Suppressor macrophage treated with lipopolysaccharide for 4 hours (primary cell): ENCODE data around the gene ORM1.

Experiments
- DNase-seq: peaks from one replicate; pipeline ENCODE4 v3.0.0-alpha.2; 2020

Gene ORM1

GRCh38 chr9:114367772-114368569, 45.1 kb downstream of the ORM1 start:
- no peak for DNase-seq

- no peak for DNase-seq
These were observed 46.6 kb downstream of the ORM1 start for GRCh38 chr9:114369216-114370130.

- no peak for DNase-seq
These were observed 47.5 kb downstream of the ORM1 start for GRCh38 chr9:114370251-114370967.

GRCh38 chr9:114370968-114371320, 48.0 kb downstream of the ORM1 start:
- no peak for DNase-seq

GRCh38 chr9:114371343-114371944, 48.5 kb downstream of the ORM1 start:
- no peak for DNase-seq

- peak; percentile 66 for DNase-seq
These were observed 49.3 kb downstream of the ORM1 start for GRCh38 chr9:114371973-114372917.

GRCh38 chr9:114372921-114373448, 50.1 kb downstream of the ORM1 start:
- peak; percentile 82 for DNase-seq

GRCh38 chr9:114373960-114374730, 51.2 kb downstream of the ORM1 start:
- no peak for DNase-seq

- no peak for DNase-seq
These were observed 52.0 kb downstream of the ORM1 start for GRCh38 chr9:114374936-114375335.

- DNase-seq = no peak
These were observed 52.7 kb downstream of the ORM1 start for GRCh38 chr9:114375386-114376175.
